Colonic mucosa (tissue), 4 donors: ENCODE measurements around the gene BCAS3. TPM values are rescaled to one million over a fixed set of nuclear protein-coding genes. Genes with fewer than 3 reads are reported as not detected.

ENCODE experiments used
- DNase-seq: peaks from one replicate; pipeline ENCODE4 v3.0.0-alpha.2; 2020
- H3K27ac ChIP-seq: fragments of 200-600 bp; one replicate; pipeline ENCODE4 v1.8.0; 2021
- H3K27me3 ChIP-seq: fragments of 200-600 bp; one replicate; pipeline ENCODE4 v1.8.0; 2021
- H3K36me3 ChIP-seq: fragments of 200-600 bp; one replicate; pipeline ENCODE4 v1.8.0; 2021
- H3K4me1 ChIP-seq: fragments of 200-600 bp; one replicate; pipeline ENCODE4 v1.8.0; 2021; ENCODE audit warnings: mild to moderate bottlenecking
- H3K4me3 ChIP-seq: fragments of 200-600 bp; one replicate; pipeline ENCODE4 v1.8.0; 2021
- H3K9ac ChIP-seq, 2 donors: one replicate each; pipeline ENCODE4 v1.7.0; 2013; ENCODE audit warnings: control low read depth in 2 of 2, low read depth in 2 of 2, low read length in 2 of 2
- H3K9me3 ChIP-seq: fragments of 200-600 bp; one replicate; pipeline ENCODE4 v1.8.0; 2021
- intact Hi-C: fragments of 100-400 bp; cut with DNase I; formaldehyde crosslinking; loops from one replicate; pipeline ENCODE4 v1.14.1; 2022
- total RNA-seq, 2 donors: library from RNA; stranded (reverse); fragmentation: NEBNext Ultra II Directional in 1 of 2; extraction: Animal tissue kit (Norgen Biotek cat#: 25700) in 1 of 2; gene quantifications; one replicate each; pipeline ENCODE4 v1.2.1, GENCODE V29; 2021
- TF ChIP-seq, protein P1 (sequence below): fragments of 200-600 bp; IDR thresholded peaks from one replicate; pipeline ENCODE4 v1.8.0; 2022; ENCODE audit warnings: antibody characterized with exemption, mild to moderate bottlenecking
- donor health status: healthy.
- donor health status: DM: no; HTN: no; CAD: no.
- donor health status: DM: no; HTN: no; CAD: no.

Gene BCAS3
- total RNA-seq, 2 donors from 2014 or later = 11.0 to 17.8 TPM

DNA sequence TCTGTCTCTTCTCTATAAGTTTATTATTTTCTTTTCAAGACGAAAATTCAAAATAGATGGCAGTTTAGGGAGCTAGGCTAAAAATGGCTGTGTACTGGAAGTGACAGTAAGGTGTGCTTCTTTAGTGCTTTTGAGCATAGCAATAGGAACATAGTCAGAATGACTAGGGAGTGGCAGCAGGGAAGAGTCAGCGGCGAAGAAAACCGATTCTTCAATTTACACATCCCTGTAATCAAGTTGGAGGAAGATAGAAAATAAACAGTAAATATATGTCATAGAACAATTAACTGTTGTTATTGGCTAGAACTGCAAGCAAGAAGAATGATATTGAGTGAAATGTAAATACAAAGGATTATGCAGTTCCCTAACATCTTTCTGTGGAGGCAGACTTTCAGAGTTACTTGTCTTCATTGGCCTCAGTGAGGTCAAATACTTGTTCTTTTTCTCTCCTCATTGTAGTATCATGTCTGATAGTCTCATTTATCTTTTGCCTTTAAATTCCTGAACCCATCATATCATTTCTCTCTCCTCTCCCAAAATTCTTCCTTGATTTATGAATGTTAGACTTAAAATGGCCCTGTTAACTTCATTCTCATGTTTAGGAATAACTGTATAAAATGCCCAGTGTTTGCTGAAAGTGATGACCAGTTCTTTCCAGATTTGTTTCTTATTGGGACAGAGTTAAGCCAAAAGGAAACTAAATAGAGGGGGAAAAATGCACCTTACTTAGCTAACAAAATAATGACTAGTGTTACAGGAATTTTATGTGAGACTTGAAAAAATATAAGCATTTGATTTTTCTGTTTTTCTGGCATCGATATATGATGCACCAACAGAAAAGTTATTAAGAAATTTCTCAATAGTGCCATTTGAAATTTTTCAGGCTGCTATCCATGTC lies 211.4 kb downstream of the BCAS3 start:
- no peak overlapping the region for H3K27ac ChIP-seq
- intact Hi-C loops = no loop called here
- no peaks in the 10 kb centered on the region for H3K9me3 ChIP-seq
- H3K4me1 ChIP-seq = no peaks in the 10 kb centered on the region
- H3K27me3 ChIP-seq = no peaks in the 10 kb centered on the region
- TF ChIP-seq, protein P1, sequence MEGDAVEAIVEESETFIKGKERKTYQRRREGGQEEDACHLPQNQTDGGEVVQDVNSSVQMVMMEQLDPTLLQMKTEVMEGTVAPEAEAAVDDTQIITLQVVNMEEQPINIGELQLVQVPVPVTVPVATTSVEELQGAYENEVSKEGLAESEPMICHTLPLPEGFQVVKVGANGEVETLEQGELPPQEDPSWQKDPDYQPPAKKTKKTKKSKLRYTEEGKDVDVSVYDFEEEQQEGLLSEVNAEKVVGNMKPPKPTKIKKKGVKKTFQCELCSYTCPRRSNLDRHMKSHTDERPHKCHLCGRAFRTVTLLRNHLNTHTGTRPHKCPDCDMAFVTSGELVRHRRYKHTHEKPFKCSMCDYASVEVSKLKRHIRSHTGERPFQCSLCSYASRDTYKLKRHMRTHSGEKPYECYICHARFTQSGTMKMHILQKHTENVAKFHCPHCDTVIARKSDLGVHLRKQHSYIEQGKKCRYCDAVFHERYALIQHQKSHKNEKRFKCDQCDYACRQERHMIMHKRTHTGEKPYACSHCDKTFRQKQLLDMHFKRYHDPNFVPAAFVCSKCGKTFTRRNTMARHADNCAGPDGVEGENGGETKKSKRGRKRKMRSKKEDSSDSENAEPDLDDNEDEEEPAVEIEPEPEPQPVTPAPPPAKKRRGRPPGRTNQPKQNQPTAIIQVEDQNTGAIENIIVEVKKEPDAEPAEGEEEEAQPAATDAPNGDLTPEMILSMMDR = no peak
- H3K36me3 ChIP-seq = no peaks in the 10 kb centered on the region
- H3K4me3 ChIP-seq = no peak overlapping the region
- no peak for DNase-seq
- no peak overlapping the region for H3K9ac ChIP-seq

DNA sequence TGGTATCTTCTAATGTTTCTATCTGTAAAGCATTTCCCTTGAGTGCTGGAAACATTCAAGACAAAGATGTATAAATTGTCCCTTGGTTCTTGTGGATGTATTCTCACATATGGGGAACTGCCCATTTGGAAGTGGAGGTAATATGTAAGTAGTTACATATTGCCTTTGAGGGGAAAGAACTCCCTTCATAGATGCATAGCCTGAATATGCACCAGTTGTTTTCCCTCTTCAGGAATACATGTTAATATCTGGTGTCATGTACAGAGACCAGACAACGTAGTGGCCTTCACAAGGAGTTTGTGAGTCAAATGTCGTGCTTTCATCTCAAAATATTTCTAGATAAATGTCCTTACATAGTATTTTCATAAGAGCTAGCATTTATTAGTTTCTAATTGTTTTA lies 213.5 kb downstream of the BCAS3 start:
- Histone ChIP-seq H3K27ac (no peak overlapping the region), H3K27me3 (no peaks in the 10 kb centered on the region), H3K9ac (no peak overlapping the region), H3K36me3 (no peaks in the 10 kb centered on the region), H3K4me3 (no peak overlapping the region), H3K9me3 (no peaks in the 10 kb centered on the region), H3K4me1 (no peaks in the 10 kb centered on the region)
- intact Hi-C loops = no loop called here
- no peak for DNase-seq
- TF ChIP-seq, protein P1 = no peak

DNA sequence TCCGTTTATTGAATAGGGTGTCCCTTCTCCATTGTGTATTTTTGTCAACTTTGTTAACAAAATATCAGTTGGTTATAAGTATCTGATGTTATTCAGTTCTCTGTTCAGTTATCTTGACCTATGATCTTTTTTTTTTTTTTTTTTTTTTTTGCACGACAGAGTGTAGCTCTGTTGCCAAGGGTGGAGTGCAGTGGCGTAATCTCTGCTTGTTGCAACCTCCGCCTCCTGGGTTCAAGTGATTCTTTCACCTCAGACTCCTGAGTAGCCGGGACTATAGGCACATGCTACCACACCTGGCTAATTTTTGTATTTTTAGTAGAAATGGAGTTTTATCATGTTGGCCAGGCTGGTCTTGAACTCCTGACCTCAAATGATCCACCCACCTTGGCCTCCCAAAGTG lies 215.8 kb downstream of the BCAS3 start:
- intact Hi-C loops = no loop called here
- H3K9ac ChIP-seq = no peak overlapping the region
- no peaks in the 10 kb centered on the region for H3K9me3 ChIP-seq
- H3K27me3 ChIP-seq = no peaks in the 10 kb centered on the region
- TF ChIP-seq, protein P1 = no peak
- H3K27ac ChIP-seq = no peak overlapping the region
- no peak overlapping the region for H3K4me3 ChIP-seq
- H3K36me3 ChIP-seq = no peaks in the 10 kb centered on the region
- DNase-seq = no peak
- H3K4me1 ChIP-seq = no peaks in the 10 kb centered on the region

DNA sequence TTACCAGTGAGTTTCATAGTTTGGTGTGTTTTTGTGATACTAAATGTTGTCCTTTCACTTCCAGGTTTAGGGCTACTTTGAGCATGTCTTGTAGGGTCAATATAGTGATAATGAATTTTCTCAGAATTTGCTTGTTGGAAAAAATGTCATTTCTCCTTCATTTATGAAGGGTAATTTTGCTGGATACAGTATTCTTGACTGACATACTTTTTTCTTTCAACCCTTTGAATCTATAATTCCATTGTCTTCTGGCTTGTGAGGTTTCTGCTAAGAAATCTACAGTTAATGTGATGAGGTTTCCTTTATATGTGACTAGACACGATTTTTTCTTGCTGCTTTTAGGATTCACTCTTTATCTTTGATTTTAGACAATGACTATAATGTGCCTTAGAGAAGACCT lies 219.3 kb downstream of the BCAS3 start:
- H3K4me3 ChIP-seq = no peak overlapping the region
- DNase-seq = no peak
- H3K27me3 ChIP-seq = no peaks in the 10 kb centered on the region
- H3K4me1 ChIP-seq = no peaks in the 10 kb centered on the region
- H3K9ac ChIP-seq = no peak overlapping the region
- H3K27ac ChIP-seq = no peak overlapping the region
- H3K36me3 ChIP-seq = no peaks in the 10 kb centered on the region
- no peaks in the 10 kb centered on the region for H3K9me3 ChIP-seq
- intact Hi-C loops = no loop called here
- TF ChIP-seq, protein P1 = no peak

DNA sequence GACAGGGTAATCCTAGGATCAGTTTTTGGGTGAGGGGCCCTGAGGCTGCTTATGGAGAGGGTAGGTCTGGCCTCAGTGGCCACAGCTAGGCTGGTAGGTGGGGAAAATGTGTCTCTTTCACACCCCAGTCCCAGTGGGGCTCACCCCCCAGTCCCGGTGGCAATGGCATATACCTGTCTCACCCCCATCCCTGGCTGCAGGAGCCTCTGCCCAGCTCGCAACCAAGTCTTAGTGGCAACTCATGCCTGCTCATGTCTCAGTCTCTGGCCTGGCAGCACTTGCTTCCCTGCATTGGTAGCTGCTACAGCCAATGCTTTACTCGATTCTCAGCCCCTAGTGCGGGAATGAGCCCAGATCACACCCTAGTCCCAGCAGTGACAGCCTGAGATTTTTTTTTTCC lies 221.5 kb downstream of the BCAS3 start:
- Histone ChIP-seq H3K9ac (no peak overlapping the region), H3K27me3 (no peaks in the 10 kb centered on the region), H3K9me3 (no peaks in the 10 kb centered on the region), H3K4me1 (no peaks in the 10 kb centered on the region), H3K27ac (no peak overlapping the region), H3K36me3 (no peaks in the 10 kb centered on the region), H3K4me3 (no peak overlapping the region)
- TF ChIP-seq, protein P1 = no peak
- no peak for DNase-seq
- intact Hi-C loops = no loop called here
